K562 (cell line): ENCODE measurements around the gene CD300LD. TPM values are rescaled to one million over a fixed set of nuclear protein-coding genes. Genes with fewer than 3 reads are reported as not detected.
"Not testable (repeated sequence)": the region's sequence is repeated elsewhere in the genome, so short reads cannot be mapped to it uniquely, and the experiment has no call there.

Experiments used
- ATAC-seq: fragments of 200-7000 bp; cut with Tn5 transposase; 3 replicates; pipeline ENCODE4 v1.9.1; 2020; ENCODE audit warnings: moderate library complexity
- BruUV-seq: library from RNA; stranded (reverse); fragments of 400-500 nt; replicated peaks from 2 replicates; lab custom pipeline; 2021; lab: Mats Ljungman, UMichigan
- CTCF ChIA-PET: fragments of 300-600 bp; formaldehyde crosslinking; extraction: SDS; loops from one replicate; lab custom pipeline; 2021; ENCODE audit warnings: low intra/inter-chr PET ratio; lab: Yijun Ruan, JAX
- POLR2A ChIA-PET: fragments of 300-600, 350-650 bp; sonication (Branson Sonifier 250); formaldehyde crosslinking; extraction: SDS; loops from one replicate; lab custom pipeline; 2021; ENCODE audit warnings: antibody characterized with exemption, inconsistent platforms; lab: Yijun Ruan, JAX
- DNase-seq, 4 experiments: peaks; one replicate each; pipeline versions ENCODE4 v3.0.0 to v3.0.0-alpha.2; 2011 to 2018; ENCODE audit warnings: low spot score in 3 of 4, mixed read lengths in 3 of 4; ENCODE audit errors: extremely low read depth in 1 of 4
- FAIRE-seq: peaks from 2 replicates; lab custom pipeline; 2011; peaks lifted over from hg19 to GRCh38; lab: Jason Lieb, UNC
- H2AFZ ChIP-seq: 2 replicates; pipeline ENCODE4 v1.6.0; 2011; ENCODE audit warnings: low read depth, low read length, control low read depth, inconsistent platforms
- H3K27ac ChIP-seq: fragments of 200-600 bp; 3 replicates; pipeline ENCODE4 v1.8.0; 2011; ENCODE audit warnings: low read depth, mild to moderate bottlenecking, control low read depth, inconsistent platforms, low read length, moderate library complexity, mixed read lengths; ENCODE audit errors: extremely low read depth
- H3K27me3 ChIP-seq, 2 experiments: fragments of 300-600 bp in 1 of 2; 2 replicates in 1 of 2; 3 replicates in 1 of 2; pipeline versions ENCODE4 v1.6.0 to v1.8.0; 2011; ENCODE audit warnings: inconsistent platforms in 2 of 2, low read length in 2 of 2, mild to moderate bottlenecking in 1 of 2, mixed read lengths in 1 of 2, moderate library complexity in 1 of 2; ENCODE audit not compliant: control insufficient read depth in 2 of 2, insufficient read depth in 2 of 2
- H3K36me3 ChIP-seq: fragments of 300-600 bp; 3 replicates; pipeline ENCODE4 v1.8.0; 2011; ENCODE audit warnings: mild to moderate bottlenecking, low read length, inconsistent platforms; ENCODE audit not compliant: control insufficient read depth, insufficient read depth
- H3K4me1 ChIP-seq, 2 experiments: fragments of 200-600 bp in 1 of 2; replicated peaks in 1 of 2; 2 replicates in 1 of 2; 3 replicates in 1 of 2; pipeline versions ENCODE4 v1.5.1 to v1.8.0; 2011; ENCODE audit warnings: inconsistent platforms in 2 of 2, low read length in 2 of 2, mild to moderate bottlenecking in 1 of 2, mixed read lengths in 1 of 2, moderate library complexity in 1 of 2; ENCODE audit not compliant: control insufficient read depth in 2 of 2, insufficient read depth in 2 of 2
- H3K4me2 ChIP-seq: 2 replicates; pipeline ENCODE4 v1.6.1; 2011; ENCODE audit warnings: low read length, control low read depth, inconsistent platforms, mixed read lengths; ENCODE audit not compliant: insufficient read depth
- H3K4me3 ChIP-seq: fragments of 200-600 bp; sonication (generic), shearing (Covaris generic); 2 replicates; pipeline ENCODE4 v1.5.1; 2016; ENCODE audit warnings: control low read depth, inconsistent platforms
- H3K79me2 ChIP-seq: fragments of 200-600 bp; 3 replicates; pipeline ENCODE4 v1.8.0; 2011; ENCODE audit warnings: low read length, inconsistent platforms; ENCODE audit not compliant: control insufficient read depth, insufficient read depth
- H3K9ac ChIP-seq, 2 experiments: 2 replicates each; pipeline versions ENCODE4 v1.6.0 to v1.6.1; 2011; ENCODE audit warnings: low read depth in 2 of 2, low read length in 2 of 2, control low read depth in 1 of 2, inconsistent platforms in 1 of 2, mild to moderate bottlenecking in 1 of 2, mixed read lengths in 1 of 2; ENCODE audit not compliant: insufficient read depth in 1 of 2
- H3K9me1 ChIP-seq: one replicate; pipeline ENCODE4 v1.6.0; 2011; ENCODE audit warnings: inconsistent platforms, mild to moderate bottlenecking, low read length, moderate library complexity; ENCODE audit not compliant: control insufficient read depth, insufficient read depth
- H3K9me3 ChIP-seq: replicated peaks from 2 replicates; pipeline ENCODE4 v1.5.1; 2011; ENCODE audit warnings: low read depth, low read length, inconsistent platforms; ENCODE audit not compliant: control insufficient read depth, insufficient read depth
- H4K20me1 ChIP-seq: replicated peaks from 2 replicates; pipeline ENCODE4 v1.6.1; 2011; ENCODE audit warnings: low read length, inconsistent platforms, mixed read lengths; ENCODE audit not compliant: control insufficient read depth, insufficient read depth
- ASH1L ChIP-seq: fragments of 450-650 bp; IDR thresholded peaks from 2 replicates; pipeline ENCODE4 v1.6.1; 2018; ENCODE audit warnings: borderline replicate concordance, mild to moderate bottlenecking, low read depth; ENCODE audit not compliant: partially characterized antibody
- GABPB1 ChIP-seq: sonication (generic); formaldehyde crosslinking; IDR thresholded peaks from 2 replicates; pipeline ENCODE4 v1.8.0; 2022; ENCODE audit warnings: mild to moderate bottlenecking, missing genetic modification reagents
- HOXB6 ChIP-seq: fragments of 250-450 bp; sonication (Bioruptor Pico); IDR thresholded peaks from 2 replicates; pipeline ENCODE4 v1.5.1; 2022; ENCODE audit warnings: mild to moderate bottlenecking, borderline replicate concordance
- MCM5 ChIP-seq: fragments of 450-650 bp; IDR thresholded peaks from 2 replicates; pipeline ENCODE4 v1.6.1; 2016; ENCODE audit warnings: low read depth
- NR2C1 ChIP-seq, 2 experiments: fragments of 450-650 bp; IDR thresholded peaks; 2 replicates each; pipeline ENCODE4 v1.6.1; 2017; ENCODE audit warnings: mild to moderate bottlenecking in 2 of 2, antibody characterized with exemption in 1 of 2, inconsistent platforms in 1 of 2, missing compliant biosample characterization in 1 of 2, missing genetic modification characterization in 1 of 2
- PPARD ChIP-seq: fragments of 250-450 bp; sonication (Bioruptor Pico); IDR thresholded peaks from 2 replicates; pipeline ENCODE4 v1.8.0; 2022; ENCODE audit warnings: inconsistent platforms, mild to moderate bottlenecking, moderate library complexity
- U2AF2 ChIP-seq: fragments of 200-400 bp; formaldehyde crosslinking; optimal IDR thresholded peaks from 2 replicates; pipeline ENCODE3; 2017; ENCODE audit warnings: low read depth, mild to moderate bottlenecking, low read length
- ZZZ3 ChIP-seq: fragments of 450-650 bp; IDR thresholded peaks from 2 replicates; pipeline ENCODE4 v1.6.1; 2016; ENCODE audit warnings: antibody characterized with exemption, mild to moderate bottlenecking, moderate library complexity
- WGBS: fragments of 100-300 bp; shearing (Covaris generic); methylation state at CpG from one replicate; pipeline ENCODE4 v1.1.6; 2016; ENCODE audit warnings: low coverage, mixed read lengths; ENCODE audit not compliant: insufficient coverage; ENCODE audit errors: missing lambda C conversion rate; 5-methylcytosine and 5-hydroxymethylcytosine counted together
- in situ Hi-C: fragments of 300-500 bp; cut with MboI; formaldehyde crosslinking; loops from 4 replicates; pipeline ENCODE4 v1.15.0; 2018; ENCODE audit warnings: inconsistent platforms, mixed read lengths
- intact Hi-C: fragments of 100-400 bp; cut with micrococcal nuclease; formaldehyde crosslinking; loops from 2 replicates; pipeline ENCODE4 v1.14.2; 2022
- polyA plus RNA-seq, 8 experiments: library from polyadenylated mRNA; depleted of rRNA in 4 of 8; stranded (reverse) in 5 of 8; unstranded in 3 of 8; fragments of >200 nt; fragmentation: Nextera tagmentation in 2 of 8; fragmentation: Illumina TruSeq in 1 of 8; extraction: Ambion mirVana in 2 of 8; extraction: Trizol in 1 of 8; gene quantifications; 2 replicates each; pipeline versions ENCODE4 v1.2.1 to v1.2.3, GENCODE V29; 2011 to 2014; ENCODE audit warnings: inconsistent platforms in 1 of 8, missing spikeins in 1 of 8
- total RNA-seq, 7 experiments: library from RNA; depleted of rRNA in 6 of 7; stranded (reverse); fragments of >200 nt in 6 of 7; fragmentation: Illumina TruSeq in 2 of 7; extraction: Trizol in 2 of 7; gene quantifications; 2 replicates each; pipeline versions ENCODE4 v1.2.1 to v1.2.3, GENCODE V29; 2011 to 2021; ENCODE audit warnings: low replicate concordance in 1 of 7
- TF ChIP-seq, protein P1 (sequence below): fragments of 450-650 bp; IDR thresholded peaks from one replicate; pipeline ENCODE4 v1.6.1; 2018; ENCODE audit warnings: mild to moderate bottlenecking, moderate library complexity; ENCODE audit not compliant: partially characterized antibody
- TF ChIP-seq, protein P2 (sequence below): sonication (generic); formaldehyde crosslinking; IDR thresholded peaks from 2 replicates; pipeline ENCODE4 v1.8.0; 2022; ENCODE audit warnings: missing genetic modification reagents, mild to moderate bottlenecking, borderline replicate concordance

CD300LD gene
- total and polyA plus RNA-seq, 9 of the 15 experiments (the other 6 are each of a cell fraction or from before 2014, with no cell fraction given) = not detected

DNA sequence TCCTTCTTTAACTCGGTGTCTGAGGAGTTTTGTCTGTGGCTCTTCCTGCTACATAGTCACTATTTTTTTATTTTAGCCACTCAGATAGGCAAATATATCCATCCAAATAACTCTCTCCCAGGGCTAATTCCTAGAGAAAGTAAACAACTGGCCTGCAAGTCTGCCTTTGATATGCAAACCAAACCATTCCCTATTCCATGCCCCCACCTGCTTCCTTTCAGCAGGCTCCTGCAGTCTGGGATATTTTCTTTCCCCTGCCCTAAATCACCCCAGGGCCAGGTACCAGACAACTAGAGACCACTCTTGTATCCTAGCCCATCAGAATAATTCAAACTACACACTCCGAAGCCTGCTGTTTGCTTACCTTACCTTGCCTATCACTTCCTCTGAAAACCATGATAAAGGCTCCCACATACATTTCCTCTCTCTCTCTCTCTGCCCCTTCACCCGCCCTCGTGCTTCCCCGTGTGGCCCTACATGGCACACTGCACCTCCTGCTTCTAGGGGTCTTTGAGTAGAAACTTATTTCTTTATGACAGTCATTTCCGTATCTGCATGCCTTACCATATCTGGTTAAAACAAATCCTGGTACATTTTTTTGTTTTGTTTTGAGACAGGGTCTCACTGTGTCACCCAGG, 33.1 kb downstream of the CD300LD start (continued):
- no peak for TF ChIP-seq HOXB6 (CRISPR knock-in tag)
- no peak for TF ChIP-seq ASH1L
- no peak for TF ChIP-seq U2AF2
- TF ChIP-seq, protein P1, sequence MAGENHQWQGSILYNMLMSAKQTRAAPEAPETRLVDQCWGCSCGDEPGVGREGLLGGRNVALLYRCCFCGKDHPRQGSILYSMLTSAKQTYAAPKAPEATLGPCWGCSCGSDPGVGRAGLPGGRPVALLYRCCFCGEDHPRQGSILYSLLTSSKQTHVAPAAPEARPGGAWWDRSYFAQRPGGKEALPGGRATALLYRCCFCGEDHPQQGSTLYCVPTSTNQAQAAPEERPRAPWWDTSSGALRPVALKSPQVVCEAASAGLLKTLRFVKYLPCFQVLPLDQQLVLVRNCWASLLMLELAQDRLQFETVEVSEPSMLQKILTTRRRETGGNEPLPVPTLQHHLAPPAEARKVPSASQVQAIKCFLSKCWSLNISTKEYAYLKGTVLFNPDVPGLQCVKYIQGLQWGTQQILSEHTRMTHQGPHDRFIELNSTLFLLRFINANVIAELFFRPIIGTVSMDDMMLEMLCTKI = no peak
- no peak for TF ChIP-seq NR2C1 (IDR thresholded peaks at IDR 0.05)
- TF ChIP-seq NR2C1 (tag; IDR thresholded peaks at IDR 0.05) = no peak
- no peak for TF ChIP-seq MCM5
- TF ChIP-seq ZZZ3 = no peak
- TF ChIP-seq, protein P2, sequence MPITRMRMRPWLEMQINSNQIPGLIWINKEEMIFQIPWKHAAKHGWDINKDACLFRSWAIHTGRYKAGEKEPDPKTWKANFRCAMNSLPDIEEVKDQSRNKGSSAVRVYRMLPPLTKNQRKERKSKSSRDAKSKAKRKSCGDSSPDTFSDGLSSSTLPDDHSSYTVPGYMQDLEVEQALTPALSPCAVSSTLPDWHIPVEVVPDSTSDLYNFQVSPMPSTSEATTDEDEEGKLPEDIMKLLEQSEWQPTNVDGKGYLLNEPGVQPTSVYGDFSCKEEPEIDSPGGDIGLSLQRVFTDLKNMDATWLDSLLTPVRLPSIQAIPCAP (CRISPR knock-in tag) = no peak
- TF ChIP-seq PPARD (CRISPR knock-in tag) = no peak
- no peak for TF ChIP-seq GABPB1

DNA sequence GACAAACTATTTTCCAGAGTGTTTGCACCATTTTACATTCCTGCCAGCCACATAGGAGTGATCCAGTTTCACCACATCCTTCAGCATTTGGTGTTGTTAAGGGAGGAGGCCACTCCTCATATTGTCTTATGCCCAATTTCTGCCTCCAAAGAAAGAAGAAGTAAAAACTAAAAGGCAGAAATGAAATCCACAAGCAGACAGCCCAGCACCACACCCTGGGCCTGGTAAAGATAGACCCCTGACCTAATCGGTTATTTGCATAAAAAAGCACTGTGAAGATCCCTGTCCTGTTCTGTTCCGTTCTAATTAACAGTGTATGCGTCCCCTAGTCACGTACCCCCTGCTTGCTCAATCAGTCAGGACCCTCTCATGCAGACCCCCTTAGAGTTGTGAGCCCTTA, 33.7 kb downstream of the CD300LD start:
- H3K36me3 ChIP-seq, DNase-seq, H3K9ac ChIP-seq, H3K9me1 ChIP-seq, FAIRE-seq, H3K27ac ChIP-seq, H3K4me3 ChIP-seq, H3K4me1 ChIP-seq, ATAC-seq, H3K9me3 ChIP-seq, BruUV-seq, intact Hi-C loops, H3K79me2 ChIP-seq, H3K4me2 ChIP-seq, H4K20me1 ChIP-seq, in situ Hi-C loops, CTCF ChIA-PET, H2AFZ ChIP-seq: not testable (repeated sequence)
- H3K27me3 ChIP-seq = peaks cover 11 to 38% of the 10 kb centered on the region in 2 experiments; a peak in 4 of 5 replicates
- 0% methylated on average over 4 of the region's 4 CpGs for WGBS
- POLR2A ChIA-PET = interaction anchor here (1.0 kb wide), 1 partner anchor 8 kb away, joined by 4 read pairs; no protein-coding TSS in a partner anchor
